ENCODE results near the gene GTF3C1.

DNA sequence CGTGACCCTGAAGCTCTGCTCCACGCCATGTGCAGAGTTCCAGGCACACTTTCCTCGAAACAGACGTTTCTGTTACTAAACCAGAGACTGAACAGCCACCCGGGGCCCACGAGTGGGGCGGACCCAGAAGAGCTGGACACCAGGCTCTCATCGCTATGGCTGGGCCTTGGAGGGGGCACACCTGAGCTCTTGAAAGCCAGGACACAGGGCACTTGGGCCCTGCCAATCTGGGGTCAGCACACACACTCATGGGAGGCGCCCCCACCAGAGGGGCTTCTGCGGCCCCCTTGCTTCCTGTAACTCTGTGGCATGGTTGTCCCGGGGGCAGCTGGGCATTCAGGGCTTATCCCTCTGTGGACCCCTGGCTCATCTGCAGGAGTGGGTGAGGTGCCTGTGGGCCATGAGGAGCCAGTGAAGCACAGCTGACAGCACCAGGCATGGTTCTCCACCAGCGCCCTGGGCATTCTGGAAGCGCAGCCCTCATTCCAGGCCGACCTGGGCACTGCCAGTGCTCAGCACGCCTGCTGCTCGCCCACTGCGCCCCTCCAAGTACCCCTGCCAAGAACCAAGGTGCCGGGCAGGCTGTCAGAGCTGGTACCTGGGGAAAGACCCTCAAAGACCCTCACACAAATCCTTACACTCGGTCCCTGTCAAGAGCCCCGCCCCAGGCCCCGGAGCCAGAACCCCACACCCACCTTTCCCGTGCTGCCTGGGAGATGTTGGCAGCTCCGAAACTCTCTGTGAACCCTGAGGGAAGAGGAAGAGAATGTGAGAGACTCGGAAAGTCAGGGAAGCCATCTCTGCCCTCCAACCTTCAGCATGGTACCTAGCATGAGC is 86.6 kb downstream of the GTF3C1 start:
- TF ChIP-seq YY1 (IDR thresholded peaks at IDR 0.05) (no peak), JUND (IDR thresholded peaks at IDR 0.05) (no peak)
- TF ChIP-seq, protein P1, sequence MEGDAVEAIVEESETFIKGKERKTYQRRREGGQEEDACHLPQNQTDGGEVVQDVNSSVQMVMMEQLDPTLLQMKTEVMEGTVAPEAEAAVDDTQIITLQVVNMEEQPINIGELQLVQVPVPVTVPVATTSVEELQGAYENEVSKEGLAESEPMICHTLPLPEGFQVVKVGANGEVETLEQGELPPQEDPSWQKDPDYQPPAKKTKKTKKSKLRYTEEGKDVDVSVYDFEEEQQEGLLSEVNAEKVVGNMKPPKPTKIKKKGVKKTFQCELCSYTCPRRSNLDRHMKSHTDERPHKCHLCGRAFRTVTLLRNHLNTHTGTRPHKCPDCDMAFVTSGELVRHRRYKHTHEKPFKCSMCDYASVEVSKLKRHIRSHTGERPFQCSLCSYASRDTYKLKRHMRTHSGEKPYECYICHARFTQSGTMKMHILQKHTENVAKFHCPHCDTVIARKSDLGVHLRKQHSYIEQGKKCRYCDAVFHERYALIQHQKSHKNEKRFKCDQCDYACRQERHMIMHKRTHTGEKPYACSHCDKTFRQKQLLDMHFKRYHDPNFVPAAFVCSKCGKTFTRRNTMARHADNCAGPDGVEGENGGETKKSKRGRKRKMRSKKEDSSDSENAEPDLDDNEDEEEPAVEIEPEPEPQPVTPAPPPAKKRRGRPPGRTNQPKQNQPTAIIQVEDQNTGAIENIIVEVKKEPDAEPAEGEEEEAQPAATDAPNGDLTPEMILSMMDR (IDR thresholded peaks at IDR 0.05; ENCODE audit: low read depth, low read length, missing input control): no peak
- TF ChIP-seq, protein P2, sequence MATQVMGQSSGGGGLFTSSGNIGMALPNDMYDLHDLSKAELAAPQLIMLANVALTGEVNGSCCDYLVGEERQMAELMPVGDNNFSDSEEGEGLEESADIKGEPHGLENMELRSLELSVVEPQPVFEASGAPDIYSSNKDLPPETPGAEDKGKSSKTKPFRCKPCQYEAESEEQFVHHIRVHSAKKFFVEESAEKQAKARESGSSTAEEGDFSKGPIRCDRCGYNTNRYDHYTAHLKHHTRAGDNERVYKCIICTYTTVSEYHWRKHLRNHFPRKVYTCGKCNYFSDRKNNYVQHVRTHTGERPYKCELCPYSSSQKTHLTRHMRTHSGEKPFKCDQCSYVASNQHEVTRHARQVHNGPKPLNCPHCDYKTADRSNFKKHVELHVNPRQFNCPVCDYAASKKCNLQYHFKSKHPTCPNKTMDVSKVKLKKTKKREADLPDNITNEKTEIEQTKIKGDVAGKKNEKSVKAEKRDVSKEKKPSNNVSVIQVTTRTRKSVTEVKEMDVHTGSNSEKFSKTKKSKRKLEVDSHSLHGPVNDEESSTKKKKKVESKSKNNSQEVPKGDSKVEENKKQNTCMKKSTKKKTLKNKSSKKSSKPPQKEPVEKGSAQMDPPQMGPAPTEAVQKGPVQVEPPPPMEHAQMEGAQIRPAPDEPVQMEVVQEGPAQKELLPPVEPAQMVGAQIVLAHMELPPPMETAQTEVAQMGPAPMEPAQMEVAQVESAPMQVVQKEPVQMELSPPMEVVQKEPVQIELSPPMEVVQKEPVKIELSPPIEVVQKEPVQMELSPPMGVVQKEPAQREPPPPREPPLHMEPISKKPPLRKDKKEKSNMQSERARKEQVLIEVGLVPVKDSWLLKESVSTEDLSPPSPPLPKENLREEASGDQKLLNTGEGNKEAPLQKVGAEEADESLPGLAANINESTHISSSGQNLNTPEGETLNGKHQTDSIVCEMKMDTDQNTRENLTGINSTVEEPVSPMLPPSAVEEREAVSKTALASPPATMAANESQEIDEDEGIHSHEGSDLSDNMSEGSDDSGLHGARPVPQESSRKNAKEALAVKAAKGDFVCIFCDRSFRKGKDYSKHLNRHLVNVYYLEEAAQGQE (IDR thresholded peaks at IDR 0.05): no peak
- TF ChIP-seq, protein P3, sequence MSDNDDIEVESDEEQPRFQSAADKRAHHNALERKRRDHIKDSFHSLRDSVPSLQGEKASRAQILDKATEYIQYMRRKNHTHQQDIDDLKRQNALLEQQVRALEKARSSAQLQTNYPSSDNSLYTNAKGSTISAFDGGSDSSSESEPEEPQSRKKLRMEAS (IDR thresholded peaks at IDR 0.05): no peak

All from liver (tissue), 3 donors.